ENCODE data around the gene PRPS1. TPM values are rescaled to one million over a fixed set of nuclear protein-coding genes. Genes with fewer than 3 reads are reported as not detected.

Gene PRPS1
- total RNA-seq, 1 experiment from 2014 or later: 90.5 TPM

- peaks cover 2 to 37% of the 10 kb centered on the region in 2 experiments; a peak in 4 of 5 replicates for H3K9me3 Mint-ChIP-seq
- H2BK120ac ChIP-seq (ENCODE audit: low read depth, low read length, poor library complexity, severe bottlenecking): no peak overlapping the region
- no peak overlapping the region for H3K18ac ChIP-seq (ENCODE audit: insufficient read length, low read depth, low read length)
- H2AFZ ChIP-seq (ENCODE audit: low read length): no peak overlapping the region
- no peak overlapping the region for H3K4ac ChIP-seq (ENCODE audit: low read depth, low read length)
- no peaks in the 10 kb centered on the region; the same call in 1 of the 2 replicates for H3K4me1 ChIP-seq (ENCODE audit: insufficient read depth, low read length)
- no peaks in the 10 kb centered on the region for H3K27me3 ChIP-seq (ENCODE audit: insufficient read depth, low read length)
- H3K27ac ChIP-seq (ENCODE audit: insufficient read length, low read depth, low read length): no peak overlapping the region
- H3K23ac ChIP-seq (ENCODE audit: insufficient read length, low read depth, low read length): no peak overlapping the region
- H3K4me1 Mint-ChIP-seq: peaks cover 16 to 17% of the 10 kb centered on the region in 2 experiments
- H3K36me3 Mint-ChIP-seq (ENCODE audit: insufficient read depth in 1 of 3, low read depth in 3 of 3): peaks cover 13 to 14% (median 13%) of the 10 kb centered on the region in 3 experiments; a peak in 5 of 7 replicates
- no peak overlapping the region for H2BK15ac ChIP-seq (ENCODE audit: low read depth, low read length)
- no peak overlapping the region for H2BK12ac ChIP-seq (ENCODE audit: insufficient read length, low read depth, low read length)
- no peak overlapping the region for H3T11ph ChIP-seq (ENCODE audit: low read length)
- H4K5ac ChIP-seq (ENCODE audit: insufficient read length, low read depth, low read length): no peak overlapping the region
- no peaks in the 10 kb centered on the region for H3K9me3 ChIP-seq (ENCODE audit: control insufficient read depth, low read depth, low read length)
- H3K4me3 Mint-ChIP-seq: peak overlapping the region; percentile 92 to 99
- H3K79me2 ChIP-seq (ENCODE audit: insufficient read depth, low read length): peaks cover 35% of the 10 kb centered on the region; the same call in 1 of the 2 replicates
- H3K27ac Mint-ChIP-seq: peak overlapping the region in 2 of 3 experiments; percentile 42 to 74; a peak in 4 of 7 replicates
- H4K20me1 ChIP-seq (ENCODE audit: control insufficient read depth, insufficient read depth, insufficient read length): no peaks in the 10 kb centered on the region
- no peak overlapping the region for H2BK20ac ChIP-seq (ENCODE audit: low read depth, low read length, poor library complexity, severe bottlenecking)
- no peaks in the 10 kb centered on the region for H3K79me1 ChIP-seq (ENCODE audit: insufficient read depth, low read depth, low read length, poor library complexity, severe bottlenecking)
- H2AK5ac ChIP-seq (ENCODE audit: insufficient read length, low read length): no peak overlapping the region
- H3K4me2 ChIP-seq (ENCODE audit: insufficient read depth, insufficient read length, low read length): peak overlapping the region; percentile 83
- peak overlapping the region; percentile 70 for H3K9ac ChIP-seq (ENCODE audit: extremely low read depth, insufficient read length, low read length)
- no peak overlapping the region for H4K8ac ChIP-seq (replicated peaks; ENCODE audit: insufficient read length, low read depth, low read length)
- no peak for DNase-seq
- no peak overlapping the region for H4K91ac ChIP-seq (ENCODE audit: insufficient read length, low read depth, low read length)
- H3K14ac ChIP-seq (ENCODE audit: insufficient read depth, low read length): no peak overlapping the region
- peaks cover 5% of the 10 kb centered on the region for H3K23me2 ChIP-seq (ENCODE audit: insufficient read length, low read depth, low read length, poor library complexity, severe bottlenecking)
- WGBS (ENCODE audit: extremely low coverage, insufficient read length, low lambda C conversion rate): no CpG with 5 or more reads among the region's 3 CpGs
- no peak for TF ChIP-seq CTCF (conservative IDR thresholded peaks at IDR 0.05)
- no peak overlapping the region for H3K56ac ChIP-seq (ENCODE audit: insufficient read length, low read depth, low read length)
- H3K27me3 Mint-ChIP-seq (ENCODE audit: low read depth): peaks cover 1% of the 10 kb centered on the region; the same call in 1 of the 2 replicates
- no peak overlapping the region for H2BK5ac ChIP-seq (ENCODE audit: insufficient read length, low read length)
Measured at GRCh38 chrX:107630031-107630689, 1.9 kb downstream of the PRPS1 start.

All from H9 (cell line).